AG04450 (cell line): Measurements from ENCODE around the gene DNAJC7. TPM values are rescaled to one million over a fixed set of nuclear protein-coding genes. Genes with fewer than 3 reads are reported as not detected.

Source experiments
- CTCF ChIA-PET: fragments of 300-600, 350-600 bp; formaldehyde crosslinking; extraction: SDS; loops from one replicate; lab custom pipeline; 2022; ENCODE audit warnings: antibody characterized with exemption, inconsistent platforms; lab: Charles Lee
- POLR2A ChIA-PET: fragments of 350-600 bp; formaldehyde crosslinking; extraction: SDS; loops from one replicate; lab custom pipeline; 2021; ENCODE audit warnings: antibody characterized with exemption, inconsistent platforms; lab: Yijun Ruan, JAX
- DNase-seq: peaks from one replicate; pipeline ENCODE4 v3.0.0-alpha.2; 2011; ENCODE audit warnings: low read depth, low spot score
- H3K27ac ChIP-seq: one replicate; pipeline ENCODE4 v1.5.1; 2012; ENCODE audit warnings: low read depth, low read length, control low read depth
- H3K27me3 ChIP-seq: one replicate; pipeline ENCODE4 v1.6.0; 2012; ENCODE audit warnings: low read length; ENCODE audit not compliant: control insufficient read depth, insufficient read depth
- H3K4me3 ChIP-seq: 2 replicates; pipeline ENCODE4 v1.5.1; 2011; ENCODE audit warnings: mild to moderate bottlenecking, low read depth, low read length, control low read depth
- H3K9me3 ChIP-seq: 2 replicates; pipeline ENCODE4 v1.5.1; 2012; ENCODE audit warnings: low read length; ENCODE audit not compliant: control insufficient read depth, insufficient read depth
- polyA plus RNA-seq: library from polyadenylated mRNA; depleted of rRNA; stranded (reverse); fragments of >200 nt; gene quantifications from 2 replicates; pipeline ENCODE4 v1.2.3, GENCODE V29; 2011
- TF ChIP-seq, protein P1 (sequence below): IDR thresholded peaks from 2 replicates; pipeline ENCODE4 v1.5.1; 2011; ENCODE audit warnings: low read depth, low read length, control low read depth, inconsistent platforms

The DNAJC7 gene
- polyA plus RNA-seq, 1 experiment, result 66.4 TPM

DNA sequence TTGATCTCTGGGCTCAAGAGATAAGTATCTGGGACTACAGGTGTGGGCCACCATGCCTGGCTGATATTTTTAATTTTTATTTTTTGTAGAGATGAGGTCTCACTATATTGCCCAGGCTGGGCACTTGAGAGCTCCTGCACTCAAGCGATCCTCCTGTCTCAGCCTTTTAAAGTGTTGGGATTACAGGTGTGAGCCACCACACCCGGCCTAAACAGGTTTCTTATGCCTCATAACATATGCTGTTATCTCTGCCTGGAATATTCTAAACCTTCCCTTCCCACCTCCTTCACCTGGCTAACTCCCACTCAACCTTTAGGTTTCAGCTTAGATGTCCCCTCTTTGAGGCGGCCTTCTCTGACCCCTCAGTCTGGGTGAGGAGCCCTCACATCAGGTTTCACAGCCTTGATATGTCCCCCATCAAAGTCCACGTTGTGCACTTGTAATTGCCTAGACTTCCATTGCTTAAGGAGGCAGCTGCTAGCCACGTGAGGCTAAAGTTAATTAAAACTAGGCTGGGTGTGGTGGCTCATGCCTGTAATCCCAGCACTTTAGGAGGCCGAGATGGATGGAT lies 59.3 kb downstream of the DNAJC7 start:
- POLR2A ChIA-PET, result no interaction called here
- CTCF ChIA-PET, result interaction anchor here (1.0 kb wide), 2 partner anchors 9 to 28 kb away, joined by 3 to 5 read pairs; partner anchors contain the start of genes CNP and ODAD4
- H3K27ac ChIP-seq, result no peak overlapping the region
- no peaks in the 10 kb centered on the region for H3K9me3 ChIP-seq
- TF ChIP-seq, protein P1, sequence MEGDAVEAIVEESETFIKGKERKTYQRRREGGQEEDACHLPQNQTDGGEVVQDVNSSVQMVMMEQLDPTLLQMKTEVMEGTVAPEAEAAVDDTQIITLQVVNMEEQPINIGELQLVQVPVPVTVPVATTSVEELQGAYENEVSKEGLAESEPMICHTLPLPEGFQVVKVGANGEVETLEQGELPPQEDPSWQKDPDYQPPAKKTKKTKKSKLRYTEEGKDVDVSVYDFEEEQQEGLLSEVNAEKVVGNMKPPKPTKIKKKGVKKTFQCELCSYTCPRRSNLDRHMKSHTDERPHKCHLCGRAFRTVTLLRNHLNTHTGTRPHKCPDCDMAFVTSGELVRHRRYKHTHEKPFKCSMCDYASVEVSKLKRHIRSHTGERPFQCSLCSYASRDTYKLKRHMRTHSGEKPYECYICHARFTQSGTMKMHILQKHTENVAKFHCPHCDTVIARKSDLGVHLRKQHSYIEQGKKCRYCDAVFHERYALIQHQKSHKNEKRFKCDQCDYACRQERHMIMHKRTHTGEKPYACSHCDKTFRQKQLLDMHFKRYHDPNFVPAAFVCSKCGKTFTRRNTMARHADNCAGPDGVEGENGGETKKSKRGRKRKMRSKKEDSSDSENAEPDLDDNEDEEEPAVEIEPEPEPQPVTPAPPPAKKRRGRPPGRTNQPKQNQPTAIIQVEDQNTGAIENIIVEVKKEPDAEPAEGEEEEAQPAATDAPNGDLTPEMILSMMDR, result no peak
- H3K27me3 ChIP-seq, result peaks cover 2% of the 10 kb centered on the region
- H3K4me3 ChIP-seq, result no peak overlapping the region
- no peak for DNase-seq

DNA sequence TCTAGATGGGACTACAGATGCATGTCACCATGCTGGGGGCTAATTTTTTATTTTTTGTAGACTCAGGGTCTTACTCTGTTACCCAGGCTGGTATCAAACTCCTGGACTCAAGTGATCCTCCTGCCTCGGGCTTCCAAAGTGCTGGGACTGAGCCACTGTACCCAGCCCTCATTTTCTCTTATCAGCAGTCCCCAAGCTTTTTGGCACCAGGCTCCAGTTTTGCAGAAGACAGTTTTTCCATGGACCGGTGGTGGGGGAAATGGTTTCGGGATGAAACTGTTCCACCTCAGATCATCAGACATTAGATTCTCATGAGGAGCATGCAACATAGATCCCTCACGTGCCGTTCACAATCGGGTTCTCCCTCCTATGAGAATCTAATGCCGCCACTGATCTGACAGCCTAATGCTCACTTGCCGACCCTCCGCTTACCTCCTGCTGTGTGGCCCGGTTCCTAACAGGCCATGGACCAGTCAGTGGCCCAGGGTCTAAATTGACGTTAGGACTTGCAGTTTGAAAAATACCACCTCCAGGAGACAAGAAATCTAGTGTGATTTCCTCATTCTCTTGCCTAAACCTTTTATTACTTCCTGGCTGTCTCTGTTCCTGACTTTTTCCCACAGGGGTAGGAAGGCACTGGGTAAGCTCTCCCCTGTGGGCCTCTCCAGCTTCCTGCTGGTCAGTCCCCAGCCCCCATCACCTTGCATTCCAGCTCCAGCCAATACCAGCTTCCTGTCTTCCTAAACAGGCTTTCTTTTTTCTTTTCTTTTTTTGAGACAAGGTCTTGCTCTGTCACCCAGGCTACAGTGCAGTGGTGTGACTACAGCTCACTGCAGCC lies 60.0 kb downstream of the DNAJC7 start:
- POLR2A ChIA-PET, result interaction anchor here (0.6 kb wide), 1 partner anchor 9 kb away, joined by 5 read pairs; no protein-coding TSS in a partner anchor
- H3K9me3 ChIP-seq, result no peaks in the 10 kb centered on the region
- TF ChIP-seq, protein P1, result no peak
- no peak overlapping the region for H3K27ac ChIP-seq
- H3K27me3 ChIP-seq, result peaks cover 2% of the 10 kb centered on the region
- CTCF ChIA-PET, result interaction anchor here (0.5 to 1.0 kb wide), 4 partner anchors 9 to 194 kb away, joined by 3 to 5 read pairs (median 3); partner anchors contain the start of genes CNP, NKIRAS2 and ODAD4
- DNase-seq, result no peak
- no peak overlapping the region for H3K4me3 ChIP-seq

DNA sequence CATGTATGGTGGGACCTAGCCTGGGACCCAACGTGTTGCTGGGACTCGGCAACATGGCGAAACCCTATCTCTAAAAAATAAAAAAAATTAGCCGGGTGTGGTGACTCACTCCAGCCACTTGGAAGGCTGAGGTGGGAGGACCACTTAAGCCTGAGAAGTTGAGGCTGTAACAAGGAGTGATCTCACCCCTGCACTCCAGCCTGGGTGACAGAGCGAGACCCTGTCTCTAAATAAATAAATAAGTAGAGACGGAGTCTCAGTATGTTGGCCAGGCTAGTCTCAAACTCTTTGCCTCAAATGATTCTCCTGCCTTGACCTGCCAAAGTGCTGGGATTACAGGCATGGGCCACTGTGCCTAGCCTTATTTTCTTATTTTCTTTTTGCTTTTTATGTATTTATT lies 60.7 kb downstream of the DNAJC7 start:
- Histone ChIP-seq H3K27ac (no peak overlapping the region), H3K9me3 (no peaks in the 10 kb centered on the region), H3K4me3 (no peak overlapping the region), H3K27me3 (peaks cover 1% of the 10 kb centered on the region)
- POLR2A ChIA-PET, result interaction anchor here (0.6 kb wide), 1 partner anchor 10 kb away, joined by 5 read pairs; no protein-coding TSS in a partner anchor
- TF ChIP-seq, protein P1, result no peak
- no peak for DNase-seq
- CTCF ChIA-PET, result no interaction called here

DNA sequence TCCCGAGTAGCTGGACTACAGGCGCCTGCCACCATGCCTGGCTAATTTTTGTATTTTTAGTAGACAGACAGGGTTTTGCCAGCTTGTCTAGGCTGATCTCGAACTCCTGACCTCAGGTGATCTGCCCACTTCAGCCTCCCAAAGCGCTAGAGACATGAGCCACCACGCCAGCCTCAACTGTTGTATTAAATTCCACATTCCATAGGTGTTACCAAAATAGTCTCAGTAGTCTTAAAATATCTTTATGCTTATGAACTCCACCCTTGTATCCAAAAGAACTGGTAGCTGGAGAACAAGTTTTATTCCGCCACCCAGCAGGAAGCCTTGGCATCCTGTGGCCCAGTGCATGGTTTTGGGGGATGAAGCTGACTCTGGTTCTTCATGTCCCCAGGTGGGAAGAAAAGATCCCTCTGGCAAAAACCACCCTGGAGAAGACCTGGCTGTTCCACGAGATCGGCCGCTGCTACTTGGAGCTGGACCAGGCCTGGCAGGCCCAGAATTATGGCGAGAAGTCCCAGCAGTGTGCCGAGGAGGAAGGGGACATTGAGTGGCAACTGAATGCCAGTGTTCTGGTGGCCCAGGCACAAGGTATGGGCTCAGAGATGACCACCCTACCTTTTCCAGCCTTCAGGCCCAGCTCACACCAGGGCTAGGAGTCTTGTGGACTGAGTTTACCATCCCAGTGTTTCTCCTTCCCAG lies 68.3 kb downstream of the DNAJC7 start:
- Histone ChIP-seq H3K27ac (no peak overlapping the region), H3K27me3 (no peaks in the 10 kb centered on the region), H3K9me3 (no peaks in the 10 kb centered on the region), H3K4me3 (no peak overlapping the region)
- CTCF ChIA-PET, result no interaction called here
- POLR2A ChIA-PET, result interaction anchor here (0.6 kb wide), 1 partner anchor 205 kb away, joined by 13 read pairs; no protein-coding TSS in a partner anchor
- TF ChIP-seq, protein P1, result no peak
- DNase-seq, result no peak
